ENCODE results near the gene ADGRA3.

ADGRA3 gene, protein sequence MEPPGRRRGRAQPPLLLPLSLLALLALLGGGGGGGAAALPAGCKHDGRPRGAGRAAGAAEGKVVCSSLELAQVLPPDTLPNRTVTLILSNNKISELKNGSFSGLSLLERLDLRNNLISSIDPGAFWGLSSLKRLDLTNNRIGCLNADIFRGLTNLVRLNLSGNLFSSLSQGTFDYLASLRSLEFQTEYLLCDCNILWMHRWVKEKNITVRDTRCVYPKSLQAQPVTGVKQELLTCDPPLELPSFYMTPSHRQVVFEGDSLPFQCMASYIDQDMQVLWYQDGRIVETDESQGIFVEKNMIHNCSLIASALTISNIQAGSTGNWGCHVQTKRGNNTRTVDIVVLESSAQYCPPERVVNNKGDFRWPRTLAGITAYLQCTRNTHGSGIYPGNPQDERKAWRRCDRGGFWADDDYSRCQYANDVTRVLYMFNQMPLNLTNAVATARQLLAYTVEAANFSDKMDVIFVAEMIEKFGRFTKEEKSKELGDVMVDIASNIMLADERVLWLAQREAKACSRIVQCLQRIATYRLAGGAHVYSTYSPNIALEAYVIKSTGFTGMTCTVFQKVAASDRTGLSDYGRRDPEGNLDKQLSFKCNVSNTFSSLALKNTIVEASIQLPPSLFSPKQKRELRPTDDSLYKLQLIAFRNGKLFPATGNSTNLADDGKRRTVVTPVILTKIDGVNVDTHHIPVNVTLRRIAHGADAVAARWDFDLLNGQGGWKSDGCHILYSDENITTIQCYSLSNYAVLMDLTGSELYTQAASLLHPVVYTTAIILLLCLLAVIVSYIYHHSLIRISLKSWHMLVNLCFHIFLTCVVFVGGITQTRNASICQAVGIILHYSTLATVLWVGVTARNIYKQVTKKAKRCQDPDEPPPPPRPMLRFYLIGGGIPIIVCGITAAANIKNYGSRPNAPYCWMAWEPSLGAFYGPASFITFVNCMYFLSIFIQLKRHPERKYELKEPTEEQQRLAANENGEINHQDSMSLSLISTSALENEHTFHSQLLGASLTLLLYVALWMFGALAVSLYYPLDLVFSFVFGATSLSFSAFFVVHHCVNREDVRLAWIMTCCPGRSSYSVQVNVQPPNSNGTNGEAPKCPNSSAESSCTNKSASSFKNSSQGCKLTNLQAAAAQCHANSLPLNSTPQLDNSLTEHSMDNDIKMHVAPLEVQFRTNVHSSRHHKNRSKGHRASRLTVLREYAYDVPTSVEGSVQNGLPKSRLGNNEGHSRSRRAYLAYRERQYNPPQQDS (N-terminal part only)

DNA sequence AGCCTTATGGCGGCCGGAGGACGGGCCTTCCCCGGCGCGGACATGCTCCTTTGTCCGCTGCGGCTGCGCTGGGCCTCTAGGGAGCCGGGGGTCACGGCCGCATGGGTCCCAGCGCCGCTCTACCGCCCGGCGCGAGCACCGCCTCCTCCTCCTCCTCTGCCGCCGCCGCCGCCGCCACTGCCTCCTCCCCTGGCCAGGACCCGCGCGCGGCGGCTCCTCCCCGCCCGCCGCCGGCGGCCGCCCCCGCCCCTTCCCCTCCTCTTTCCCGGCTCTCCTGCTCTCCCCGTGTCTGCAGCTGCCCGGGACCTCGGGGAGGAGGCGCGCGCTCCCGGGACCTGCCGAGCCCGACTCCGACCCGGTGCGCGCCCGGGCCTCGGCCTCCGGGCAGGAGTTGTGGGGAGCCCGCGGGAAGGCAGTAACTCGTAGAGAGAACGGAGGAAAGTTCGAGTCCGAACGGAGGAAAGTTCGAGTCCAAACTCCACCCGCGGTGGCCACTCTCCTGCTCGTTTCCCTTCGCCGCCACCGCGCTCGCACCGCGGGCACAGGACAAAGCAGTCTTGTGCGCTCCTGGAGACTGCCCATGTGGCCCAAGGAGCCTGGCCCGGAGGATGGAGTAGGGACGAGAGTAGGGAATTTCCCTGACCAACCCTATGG, at the start of gene ADGRA3:
Gene ADGRA3, minus strand, starts transcription at position 179 of the 654 bp plus-strand sequence. CDS start 282 bp downstream, outside the sequence.
- no peak for DNase-seq

GRCh38 chr4:22556495-22556894, 40.6 kb upstream of the ADGRA3 start:
- no peak for DNase-seq

- DNase-seq: no peak
These were observed 38.8 kb upstream of the ADGRA3 start for GRCh38 chr4:22554670-22555069.

DNA sequence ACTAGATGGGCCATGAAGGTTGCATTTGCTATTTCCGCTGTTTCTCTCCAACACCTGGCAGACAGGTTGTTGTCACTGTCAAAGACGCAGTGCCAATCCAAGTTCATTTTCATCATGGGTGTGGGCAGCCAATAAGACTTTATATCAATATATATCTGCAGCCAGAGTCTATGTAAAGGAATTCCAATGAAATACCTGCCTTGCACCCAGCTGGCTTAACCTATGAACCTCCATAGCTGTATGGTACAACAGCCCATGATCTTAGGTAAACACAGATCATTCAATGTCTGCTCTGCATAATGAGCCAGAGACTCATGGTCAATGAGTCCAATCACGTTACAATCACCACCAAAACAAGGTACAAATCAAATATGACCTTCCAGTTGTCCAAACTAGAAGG, 37.7 kb upstream of the ADGRA3 start:
- DNase-seq: no peak

- DNase-seq: no peak
These were observed 36.9 kb upstream of the ADGRA3 start for GRCh38 chr4:22552812-22553211.

GRCh38 chr4:22551550-22551949, 35.7 kb upstream of the ADGRA3 start:
- DNase-seq: no peak

- no peak for DNase-seq
These were observed 30.4 kb upstream of the ADGRA3 start for GRCh38 chr4:22546299-22546698.

DNA sequence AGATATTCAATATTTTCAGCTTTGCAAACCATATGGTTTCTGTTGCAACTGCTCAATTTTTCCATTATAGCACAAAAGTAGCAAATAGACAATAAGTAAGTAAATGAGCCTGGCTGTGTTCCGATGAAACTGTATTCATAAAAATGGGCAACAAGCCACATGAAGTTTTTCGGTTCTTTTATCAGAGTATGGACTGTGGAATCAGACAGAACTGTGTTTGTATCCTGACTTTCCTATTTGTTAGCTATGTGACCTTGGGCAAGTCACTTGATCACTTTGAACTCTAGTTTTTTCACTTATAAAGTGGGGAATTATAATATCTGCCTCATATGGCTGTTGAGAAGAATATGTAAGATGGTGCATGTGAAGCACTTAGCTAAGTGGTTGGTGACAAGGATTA, 23.4 kb upstream of the ADGRA3 start:
- no peak for DNase-seq

- DNase-seq: no peak
These were observed 22.0 kb upstream of the ADGRA3 start for GRCh38 chr4:22537864-22538263.

GRCh38 chr4:22534374-22534773, 18.5 kb upstream of the ADGRA3 start:
- no peak for DNase-seq

DNA sequence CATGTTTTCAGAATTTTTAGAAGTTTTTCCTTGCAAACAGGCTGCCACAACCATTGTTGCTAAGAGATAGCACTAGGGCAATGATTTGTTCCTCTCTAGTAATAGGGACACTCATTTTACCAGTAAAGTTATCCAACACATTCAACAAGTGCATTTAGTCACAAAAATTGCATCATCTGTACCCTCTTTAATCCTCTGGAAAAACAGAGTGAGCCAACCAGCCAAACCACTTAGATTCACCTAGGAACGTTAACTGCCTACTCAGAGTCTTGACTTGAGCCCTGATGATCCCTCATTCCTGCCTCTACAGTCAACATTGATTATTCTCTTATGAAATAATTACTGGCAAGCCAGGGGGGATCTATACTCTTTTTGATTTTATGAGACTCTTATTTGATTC, 17.0 kb upstream of the ADGRA3 start:
- no peak for DNase-seq

- DNase-seq: no peak
These were observed 16.3 kb upstream of the ADGRA3 start for GRCh38 chr4:22532117-22532516.

- no peak for DNase-seq
These were observed 15.6 kb upstream of the ADGRA3 start for GRCh38 chr4:22531311-22532019.

- DNase-seq: no peak
These were observed 9.0 kb upstream of the ADGRA3 start for GRCh38 chr4:22524895-22525294.

DNA sequence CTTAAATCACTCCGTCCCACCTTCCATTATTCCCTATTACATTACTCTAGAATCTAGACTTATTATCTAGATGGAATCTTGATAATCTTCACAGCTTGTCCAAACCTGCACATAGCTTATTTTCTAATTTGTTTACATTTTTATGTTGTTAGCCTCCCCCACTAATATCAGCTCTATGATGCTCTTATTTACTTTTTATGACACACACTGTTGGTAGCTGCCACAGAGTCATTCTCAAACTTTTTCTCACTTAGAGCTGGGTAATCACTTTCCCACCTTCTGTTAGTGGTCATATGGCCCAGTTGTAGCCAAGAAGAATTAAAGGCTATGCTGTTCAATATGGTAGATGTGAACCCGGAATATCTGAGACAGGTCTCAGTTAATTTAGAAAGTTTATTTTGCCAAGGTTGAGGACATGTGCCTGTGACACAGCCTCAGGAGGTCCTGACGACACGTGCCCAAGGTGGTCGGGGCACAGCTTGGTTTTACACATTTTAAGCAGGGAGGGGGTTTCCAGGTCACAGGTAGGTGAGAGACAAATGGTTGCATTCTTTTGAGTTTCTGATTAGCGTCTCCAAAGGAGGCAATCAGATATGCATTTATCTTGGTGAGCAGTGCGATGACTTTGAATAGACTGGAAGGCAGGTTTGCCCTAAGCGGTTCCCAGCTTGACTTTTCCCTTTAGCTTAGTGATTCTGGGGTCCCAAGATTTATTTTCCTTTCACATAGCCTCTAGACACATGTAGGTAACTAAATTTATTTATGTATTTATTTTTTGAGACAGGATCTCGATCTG, 7.0 kb upstream of the ADGRA3 start:
- no peak for DNase-seq

DNA sequence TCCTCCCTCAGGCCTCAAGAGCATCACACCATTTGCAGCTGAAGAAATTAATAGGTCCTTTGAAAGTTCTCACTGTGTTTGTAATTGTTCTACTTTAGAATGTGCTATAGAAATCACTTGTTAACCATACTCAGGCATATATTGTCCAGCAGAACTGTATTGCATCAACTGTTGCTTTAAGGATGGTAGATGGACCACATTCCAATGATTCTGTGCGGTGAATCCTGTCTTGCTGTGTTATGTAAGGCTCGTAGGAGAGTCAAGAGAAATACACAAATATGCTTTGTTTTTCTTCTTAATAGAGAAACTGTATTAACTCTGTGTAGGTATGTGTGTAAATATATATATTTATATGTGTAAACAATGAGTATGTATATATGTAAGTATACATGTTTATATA, 6.3 kb upstream of the ADGRA3 start:
- DNase-seq: no peak

GRCh38 chr4:22521240-22521639, 5.4 kb upstream of the ADGRA3 start:
- DNase-seq: no peak

GRCh38 chr4:22515145-22515887, 550 bp downstream of the ADGRA3 start:
- no peak for DNase-seq

GRCh38 chr4:22514481-22514880, 1.4 kb downstream of the ADGRA3 start:
- DNase-seq: no peak

DNA sequence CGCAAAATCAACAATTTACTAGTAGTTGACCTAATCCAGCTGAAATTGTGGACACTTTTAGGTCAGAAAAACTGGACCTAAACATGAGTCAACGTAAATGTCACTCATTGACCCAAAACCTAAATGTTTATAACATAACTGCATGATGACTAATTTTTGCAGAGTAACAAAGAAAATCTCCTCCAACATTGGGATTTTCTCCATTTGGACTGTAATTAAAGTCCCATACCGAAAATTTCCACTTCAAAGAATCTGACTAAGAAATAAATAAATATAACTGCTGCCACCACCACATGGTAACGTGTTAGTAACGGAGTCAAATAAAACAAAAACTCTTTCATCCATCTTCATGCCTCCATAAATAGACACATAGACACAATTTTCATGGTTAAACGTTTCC, 1.9 kb downstream of the ADGRA3 start:
- no peak for DNase-seq
